Right lobe of liver (tissue), 6 donors: ENCODE results near the gene UQCRQ. TPM values are rescaled to one million over a fixed set of nuclear protein-coding genes. Genes with fewer than 3 reads are reported as not detected.

Source experiments
- ATAC-seq, 4 donors: fragments of 200-7000 bp; cut with Tn5 transposase; one replicate each; pipeline ENCODE4 v1.9.1; 2020; ENCODE audit warnings: mild to moderate bottlenecking in 4 of 4, moderate library complexity in 4 of 4
- DNase-seq, 3 donors: peaks; one replicate each; pipeline ENCODE4 v3.0.0-alpha.2; 2020
- H3K27ac ChIP-seq, 3 donors: fragments of 200-600 bp; one replicate each; pipeline ENCODE4 v1.8.0; 2022
- H3K27me3 ChIP-seq, 2 donors: fragments of 200-600 bp; one replicate each; pipeline ENCODE4 v1.8.0; 2022
- H3K36me3 ChIP-seq, 4 donors: fragments of 200-600 bp; sonication (generic) in 1 of 4; one replicate each; pipeline versions ENCODE4 v1.5.1 to v1.8.0; 2017 to 2022; ENCODE audit warnings: control low read depth in 1 of 4
- H3K4me1 ChIP-seq, 4 donors: fragments of 200-600 bp; sonication (generic) in 1 of 4; one replicate each; pipeline versions ENCODE4 v1.5.1 to v1.8.0; 2017 to 2022; ENCODE audit warnings: control low read depth in 1 of 4
- H3K4me3 ChIP-seq, 3 donors: fragments of 200-600 bp; one replicate each; pipeline ENCODE4 v1.8.0; 2022
- H3K9me3 ChIP-seq, 4 donors: fragments of 200-600 bp; sonication (generic) in 1 of 4; one replicate each; pipeline versions ENCODE4 v1.5.1 to v1.8.0; 2017 to 2022; ENCODE audit warnings: control low read depth in 1 of 4
- CTCF ChIP-seq, 4 donors: fragments of 200-600 bp in 3 of 4; fragments of 450-650 bp in 1 of 4; IDR thresholded peaks; one replicate each; pipeline versions ENCODE4 v1.5.1 to v1.8.0; 2016 to 2022; ENCODE audit warnings: antibody characterized with exemption in 4 of 4, mild to moderate bottlenecking in 2 of 4
- POLR2A ChIP-seq: fragments of 450-650 bp; IDR thresholded peaks from one replicate; pipeline ENCODE4 v1.6.1; 2017; ENCODE audit warnings: antibody characterized with exemption, mild to moderate bottlenecking
- WGBS: methylation state at CpG from one replicate; pipeline ENCODE4 v1.1.6; 2018; ENCODE audit warnings: low coverage, low lambda C conversion rate; ENCODE audit not compliant: insufficient coverage; ENCODE audit errors: missing lambda C conversion rate; 5-methylcytosine and 5-hydroxymethylcytosine counted together
- intact Hi-C, 2 donors: fragments of 100-400 bp; cut with DNase I; formaldehyde crosslinking; loops; one replicate each; pipeline versions ENCODE4 v1.11.2 to v1.14.1; 2022
- total RNA-seq, 6 experiments: library from RNA; depleted of rRNA in 2 of 6; stranded (reverse); fragments of >200 nt in 2 of 6; fragmentation: NEBNext Ultra II Directional in 3 of 6; extraction: Animal tissue kit (Norgen Biotek cat#: 25700) in 3 of 6; gene quantifications; one replicate each; pipeline versions ENCODE4 v1.1.0 to v1.2.4, GENCODE V29; 2016 to 2023
- donor health status: DM: no; HTN: yes; CAD: no.
- donor health status: DM: no; HTN: no; CAD: no.
- donor health status: DM: no; HTN: no; CAD: no.
- donor health status: DM: no; HTN: yes; CAD: no.
- donor health status: DM: no; HTN: yes; CAD: no.

The UQCRQ gene
- total RNA-seq, 6 experiments from 2014 or later: 488 to 702 (median 628) TPM

GRCh38 chr5:132820162-132820754 is 46.2 kb upstream of the UQCRQ start:
- ATAC-seq: peak; percentile 88 to 94 (median 92)
- peak; percentile 92 to 94 (median 93) for DNase-seq
- Histone ChIP-seq H3K27me3 (no peaks in the 10 kb centered on the region), H3K4me3 (no peak overlapping the region), H3K27ac (peak overlapping the region in 2 of 3 donors; percentile 11 to 40), H3K9me3 (no peaks in the 10 kb centered on the region), H3K36me3 (peaks cover 0 to 15% (median 9%) of the 10 kb centered on the region in 4 donors), H3K4me1 (peaks cover 0 to 12% (median 0%) of the 10 kb centered on the region in 4 donors)
- intact Hi-C loops: loop anchor here in 1 of 2 donors (10.0 kb wide), 1 partner anchor 65 kb away; no protein-coding TSS in a partner anchor
- 4% methylated on average over 14 of the region's 15 CpGs for WGBS
- TF ChIP-seq CTCF (IDR thresholded peaks at IDR 0.05) (peak; percentile 93 to 96 (median 96)), POLR2A (peak; percentile 7)

GRCh38 chr5:132821350-132821749 is 45.1 kb upstream of the UQCRQ start:
- no peak for ATAC-seq
- H3K27me3 ChIP-seq: no peaks in the 10 kb centered on the region
- no peaks in the 10 kb centered on the region for H3K9me3 ChIP-seq
- WGBS: 42% methylated on average over 2 of the region's 3 CpGs
- intact Hi-C loops: loop anchor here in 1 of 2 donors (10.0 kb wide), 1 partner anchor 63 kb away; no protein-coding TSS in a partner anchor
- peaks cover 0 to 16% (median 0%) of the 10 kb centered on the region in 4 donors for H3K4me1 ChIP-seq
- peaks cover 0 to 20% (median 10%) of the 10 kb centered on the region in 4 donors for H3K36me3 ChIP-seq
- TF ChIP-seq POLR2A (no peak), CTCF (IDR thresholded peaks at IDR 0.05) (no peak)
- H3K27ac ChIP-seq: peak overlapping the region in 1 of 3 donors; percentile 12
- no peak for DNase-seq
- no peak overlapping the region for H3K4me3 ChIP-seq

- Histone ChIP-seq H3K27ac (peak overlapping the region in 1 of 3 donors; percentile 26), H3K27me3 (no peaks in the 10 kb centered on the region), H3K4me3 (no peak overlapping the region), H3K36me3 (peaks cover 0 to 23% (median 11%) of the 10 kb centered on the region in 4 donors), H3K9me3 (no peaks in the 10 kb centered on the region), H3K4me1 (peaks cover 0 to 21% (median 0%) of the 10 kb centered on the region in 4 donors)
- TF ChIP-seq POLR2A: peak; percentile 15
- no peak for TF ChIP-seq CTCF (IDR thresholded peaks at IDR 0.05)
- intact Hi-C loops: loop anchor here in 1 of 2 donors (10.0 kb wide), 1 partner anchor 63 kb away; no protein-coding TSS in a partner anchor
- peak; percentile 54 to 67 (median 59) for ATAC-seq
- 33% methylated on average over 1 of the region's 1 CpG for WGBS
- DNase-seq: peak in 1 of 3 donors; percentile 69
Observed at GRCh38 chr5:132821791-132822190, 44.7 kb upstream of the UQCRQ start.

- H3K36me3 ChIP-seq: peaks cover 0 to 26% (median 11%) of the 10 kb centered on the region in 4 donors
Observed at GRCh38 chr5:132822650-132823480, 43.6 kb upstream of the UQCRQ start.

More at GRCh38 chr5:132822650-132823480, 43.6 kb upstream of the UQCRQ start:
- H3K27me3 ChIP-seq: no peaks in the 10 kb centered on the region
- no peak overlapping the region for H3K27ac ChIP-seq
- WGBS: 44% methylated on average over 8 of the region's 68 CpGs
- H3K4me3 ChIP-seq: no peak overlapping the region
- intact Hi-C loops: loop anchor here in 1 of 2 donors (10.0 kb wide), 1 partner anchor 62 kb away; no protein-coding TSS in a partner anchor
- TF ChIP-seq POLR2A (no peak), CTCF (IDR thresholded peaks at IDR 0.05) (no peak)
- DNase-seq (no peak), ATAC-seq (no peak)
- no peaks in the 10 kb centered on the region for H3K9me3 ChIP-seq
- peaks cover 0 to 30% (median 0%) of the 10 kb centered on the region in 4 donors for H3K4me1 ChIP-seq
